IPS-NIHi7 (cell line): ENCODE data around the gene ANKRD44.

Experiments used
- DNase-seq: peaks from one replicate; pipeline ENCODE4 v3.0.0; 2012; ENCODE audit warnings: mixed read lengths; ENCODE audit errors: extremely low spot score

Gene ANKRD44

GRCh38 chr2:196957881-196958525, 352.6 kb downstream of the ANKRD44 start:
- DNase-seq = no peak

- DNase-seq = no peak
Measured at GRCh38 chr2:196957442-196957841, 353.1 kb downstream of the ANKRD44 start.

- no peak for DNase-seq
Measured at GRCh38 chr2:196956069-196956468, 354.5 kb downstream of the ANKRD44 start.

GRCh38 chr2:196955036-196955435, 355.5 kb downstream of the ANKRD44 start:
- DNase-seq = no peak

- no peak for DNase-seq
Measured at GRCh38 chr2:196954001-196954400, 356.6 kb downstream of the ANKRD44 start.

GRCh38 chr2:196952936-196953335, 357.6 kb downstream of the ANKRD44 start:
- DNase-seq = no peak

- no peak for DNase-seq
Measured at GRCh38 chr2:196951973-196952372, 358.6 kb downstream of the ANKRD44 start.

- DNase-seq = no peak
Measured at GRCh38 chr2:196949116-196949515, 361.5 kb downstream of the ANKRD44 start.

GRCh38 chr2:196944570-196944969, 366.0 kb downstream of the ANKRD44 start:
- DNase-seq = no peak

- DNase-seq = no peak
Measured at GRCh38 chr2:196941398-196942078, 369.0 kb downstream of the ANKRD44 start.

- no peak for DNase-seq
Measured at GRCh38 chr2:196939371-196939770, 371.2 kb downstream of the ANKRD44 start.
